Esophagus squamous epithelium (tissue), 5 donors: ENCODE results near the gene PARD3B. TPM values are rescaled to one million over a fixed set of nuclear protein-coding genes. Genes with fewer than 3 reads are reported as not detected.

Source experiments
- DNase-seq: peaks from one replicate; lab custom pipeline; 2025; lab: John Stamatoyannopoulos, UW
- H3K27ac ChIP-seq, 4 donors: fragments of 200-600 bp; sonication (generic); one replicate each; pipeline ENCODE4 v1.5.1; 2016 to 2019; ENCODE audit warnings: mild to moderate bottlenecking in 1 of 4
- H3K27me3 ChIP-seq, 4 donors: fragments of 200-600 bp; sonication (generic); 1 replicate in 3 of 4; 2 replicates in 1 of 4; pipeline versions ENCODE4 v1.5.1 to v1.6.0; 2017 to 2021; ENCODE audit warnings: antibody characterized with exemption in 1 of 4
- H3K36me3 ChIP-seq, 3 donors: fragments of 200-600 bp; sonication (generic); one replicate each; pipeline ENCODE4 v1.5.1; 2016 to 2019
- H3K4me1 ChIP-seq, 3 donors: fragments of 200-600 bp; sonication (generic); one replicate each; pipeline ENCODE4 v1.5.1; 2017 to 2019
- H3K4me3 ChIP-seq, 4 donors: fragments of 200-600 bp; sonication (generic); 1 replicate in 3 of 4; 2 replicates in 1 of 4; pipeline ENCODE4 v1.5.1; 2016 to 2019; ENCODE audit warnings: mild to moderate bottlenecking in 2 of 4, moderate library complexity in 1 of 4
- H3K9me3 ChIP-seq, 3 donors: fragments of 200-600 bp; sonication (generic); one replicate each; pipeline ENCODE4 v1.5.1; 2016 to 2019
- POLR2A ChIP-seq, 4 donors: fragments of 450-650 bp; IDR thresholded peaks; one replicate each; pipeline ENCODE4 v1.6.1; 2017; ENCODE audit warnings: antibody characterized with exemption in 4 of 4, mild to moderate bottlenecking in 4 of 4, moderate library complexity in 3 of 4
- WGBS, 2 donors: methylation state at CpG; one replicate each; pipeline ENCODE4 v1.1.5; 2018; 5-methylcytosine and 5-hydroxymethylcytosine counted together
- intact Hi-C: fragments of 100-400 bp; cut with DNase I; formaldehyde crosslinking; loops from one replicate; pipeline ENCODE4 v1.15.0; 2022
- total RNA-seq, 4 donors: library from RNA; depleted of rRNA; stranded (reverse); fragments of >200 nt; gene quantifications; one replicate each; pipeline ENCODE4 v1.1.0, GENCODE V29; 2016
- TF ChIP-seq, protein P1 (sequence below), 6 experiments: fragments of 450-650 bp in 4 of 6; fragments of 200-600 bp in 2 of 6; sonication (generic) in 2 of 6; IDR thresholded peaks; one replicate each; pipeline ENCODE4 v1.5.1; 2016 to 2019; ENCODE audit warnings: antibody characterized with exemption in 6 of 6, mild to moderate bottlenecking in 4 of 6, moderate library complexity in 4 of 6
- donor health status: DM: yes; HTN: yes; CAD: no.

PARD3B gene
- total RNA-seq, 4 donors from 2014 or later = 2.4 to 15.8 (median 4.3) TPM

GRCh38 chr2:205169012-205169411, 623.7 kb downstream of the PARD3B start:
- Histone ChIP-seq H3K27ac (no peak overlapping the region), H3K9me3 (no peaks in the 10 kb centered on the region), H3K27me3 (no peaks in the 10 kb centered on the region), H3K4me3 (no peak overlapping the region), H3K4me1 (no peaks in the 10 kb centered on the region), H3K36me3 (no peaks in the 10 kb centered on the region)
- intact Hi-C loops = no loop called here
- no peak for DNase-seq
- no peak for TF ChIP-seq POLR2A (IDR thresholded peaks at IDR 0.05)
- TF ChIP-seq, protein P1, sequence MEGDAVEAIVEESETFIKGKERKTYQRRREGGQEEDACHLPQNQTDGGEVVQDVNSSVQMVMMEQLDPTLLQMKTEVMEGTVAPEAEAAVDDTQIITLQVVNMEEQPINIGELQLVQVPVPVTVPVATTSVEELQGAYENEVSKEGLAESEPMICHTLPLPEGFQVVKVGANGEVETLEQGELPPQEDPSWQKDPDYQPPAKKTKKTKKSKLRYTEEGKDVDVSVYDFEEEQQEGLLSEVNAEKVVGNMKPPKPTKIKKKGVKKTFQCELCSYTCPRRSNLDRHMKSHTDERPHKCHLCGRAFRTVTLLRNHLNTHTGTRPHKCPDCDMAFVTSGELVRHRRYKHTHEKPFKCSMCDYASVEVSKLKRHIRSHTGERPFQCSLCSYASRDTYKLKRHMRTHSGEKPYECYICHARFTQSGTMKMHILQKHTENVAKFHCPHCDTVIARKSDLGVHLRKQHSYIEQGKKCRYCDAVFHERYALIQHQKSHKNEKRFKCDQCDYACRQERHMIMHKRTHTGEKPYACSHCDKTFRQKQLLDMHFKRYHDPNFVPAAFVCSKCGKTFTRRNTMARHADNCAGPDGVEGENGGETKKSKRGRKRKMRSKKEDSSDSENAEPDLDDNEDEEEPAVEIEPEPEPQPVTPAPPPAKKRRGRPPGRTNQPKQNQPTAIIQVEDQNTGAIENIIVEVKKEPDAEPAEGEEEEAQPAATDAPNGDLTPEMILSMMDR (IDR thresholded peaks at IDR 0.05) = no peak
- 90 to 96% methylated on average over 2 of the region's 2 CpGs for WGBS, 2 donors

- no peak overlapping the region for H3K27ac ChIP-seq
- no peaks in the 10 kb centered on the region for H3K27me3 ChIP-seq
- H3K4me3 ChIP-seq = no peak overlapping the region
- H3K9me3 ChIP-seq = no peaks in the 10 kb centered on the region
- intact Hi-C loops = no loop called here
- no peaks in the 10 kb centered on the region for H3K4me1 ChIP-seq
- no peak for TF ChIP-seq POLR2A (IDR thresholded peaks at IDR 0.05)
- TF ChIP-seq, protein P1 (IDR thresholded peaks at IDR 0.05) = no peak
- DNase-seq = no peak
- H3K36me3 ChIP-seq = no peaks in the 10 kb centered on the region
- WGBS, 2 donors = 64 to 72% methylated on average over 3 of the region's 3 CpGs
Observed at GRCh38 chr2:205169464-205169863, 624.2 kb downstream of the PARD3B start.

DNA sequence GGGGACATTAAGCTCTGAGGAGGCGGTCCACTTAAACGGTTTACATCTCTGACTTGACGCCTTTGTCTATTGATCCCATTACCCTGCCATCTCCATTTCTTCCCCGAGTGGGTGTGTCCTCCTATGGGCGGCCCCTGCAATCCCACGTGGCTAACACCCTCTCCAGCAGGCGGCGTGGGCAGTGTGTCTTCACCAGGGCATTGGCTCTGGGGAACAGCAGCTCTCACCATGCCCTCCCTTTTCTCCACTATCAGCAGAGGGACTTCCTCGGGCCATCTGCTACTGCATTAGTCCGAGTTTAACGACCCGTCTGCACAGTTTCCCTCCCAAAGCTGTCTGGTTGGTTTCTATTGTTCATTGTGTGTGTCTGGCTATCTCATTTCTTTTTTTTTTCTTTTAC, 625.1 kb downstream of the PARD3B start:
- WGBS, 2 donors = 89 to 90% methylated on average over 12 of the region's 12 CpGs

DNA sequence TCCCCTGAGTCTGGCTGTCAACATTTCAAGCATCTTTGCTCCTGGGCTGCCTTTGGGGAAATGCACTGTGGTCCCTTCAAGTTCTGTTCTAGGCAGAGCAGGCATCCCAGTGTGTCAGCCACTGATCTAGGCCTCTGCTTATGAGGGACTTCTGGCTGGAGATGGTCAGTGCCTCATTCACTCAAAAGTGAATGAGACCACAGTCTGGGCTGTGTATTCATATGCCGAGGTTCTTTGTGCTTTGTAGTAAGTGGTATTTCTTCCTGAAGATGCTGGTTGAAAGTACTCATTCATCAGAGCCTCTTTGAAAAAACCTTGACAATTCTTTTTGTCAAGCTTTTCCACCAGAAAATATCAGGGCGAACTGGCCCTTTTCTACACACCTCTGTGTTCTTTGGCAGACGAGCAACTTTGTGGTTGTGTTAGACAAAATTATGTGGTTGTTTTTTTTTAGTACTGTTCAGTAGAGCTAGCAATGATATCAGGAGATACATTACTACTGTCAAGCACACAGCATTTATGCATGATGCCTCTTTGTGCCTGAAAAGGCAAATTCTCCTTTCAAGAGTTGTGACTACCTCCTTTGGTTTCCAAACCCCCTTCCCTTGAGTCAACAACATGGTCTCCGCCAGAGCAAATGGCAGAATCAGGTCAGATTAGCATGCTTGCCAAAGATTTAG, 626.1 kb downstream of the PARD3B start:
- TF ChIP-seq, protein P1 (IDR thresholded peaks at IDR 0.05) = no peak
- no peak for TF ChIP-seq POLR2A (IDR thresholded peaks at IDR 0.05)
- H3K4me3 ChIP-seq = no peak overlapping the region
- no peaks in the 10 kb centered on the region for H3K9me3 ChIP-seq
- intact Hi-C loops = no loop called here
- 61 to 89% methylated on average over 4 of the region's 4 CpGs for WGBS, 2 donors
- no peaks in the 10 kb centered on the region for H3K27me3 ChIP-seq
- H3K4me1 ChIP-seq = no peaks in the 10 kb centered on the region
- no peaks in the 10 kb centered on the region for H3K36me3 ChIP-seq
- no peak for DNase-seq
- H3K27ac ChIP-seq = no peak overlapping the region

More for the DNA sequence above, 625.1 kb downstream of the PARD3B start:
- H3K36me3 ChIP-seq = no peaks in the 10 kb centered on the region
- H3K27me3 ChIP-seq = no peaks in the 10 kb centered on the region
- H3K4me1 ChIP-seq = no peaks in the 10 kb centered on the region
- H3K27ac ChIP-seq = no peak overlapping the region
- no peaks in the 10 kb centered on the region for H3K9me3 ChIP-seq
- intact Hi-C loops = no loop called here
- TF ChIP-seq POLR2A (IDR thresholded peaks at IDR 0.05) = no peak
- TF ChIP-seq, protein P1 (IDR thresholded peaks at IDR 0.05) = no peak
- H3K4me3 ChIP-seq = no peak overlapping the region
- no peak for DNase-seq

- no peak for DNase-seq
- H3K27me3 ChIP-seq = no peaks in the 10 kb centered on the region
Observed at GRCh38 chr2:205175831-205176230, 630.6 kb downstream of the PARD3B start.

More at GRCh38 chr2:205175831-205176230, 630.6 kb downstream of the PARD3B start:
- H3K27ac ChIP-seq = no peak overlapping the region
- no peaks in the 10 kb centered on the region for H3K4me1 ChIP-seq
- 54 to 78% methylated on average over 4 of the region's 4 CpGs for WGBS, 2 donors
- TF ChIP-seq POLR2A (IDR thresholded peaks at IDR 0.05) = no peak
- TF ChIP-seq, protein P1 (IDR thresholded peaks at IDR 0.05) = no peak
- H3K9me3 ChIP-seq = no peaks in the 10 kb centered on the region
- intact Hi-C loops = no loop called here
- no peaks in the 10 kb centered on the region for H3K36me3 ChIP-seq
- H3K4me3 ChIP-seq = no peak overlapping the region
